ENCODE data around the gene PDGFA. TPM values are rescaled to one million over a fixed set of nuclear protein-coding genes. Genes with fewer than 3 reads are reported as not detected.

The PDGFA gene
- total and polyA plus RNA-seq, 4 donors = 21.8 to 40.6 (median 25.6) TPM

DNA sequence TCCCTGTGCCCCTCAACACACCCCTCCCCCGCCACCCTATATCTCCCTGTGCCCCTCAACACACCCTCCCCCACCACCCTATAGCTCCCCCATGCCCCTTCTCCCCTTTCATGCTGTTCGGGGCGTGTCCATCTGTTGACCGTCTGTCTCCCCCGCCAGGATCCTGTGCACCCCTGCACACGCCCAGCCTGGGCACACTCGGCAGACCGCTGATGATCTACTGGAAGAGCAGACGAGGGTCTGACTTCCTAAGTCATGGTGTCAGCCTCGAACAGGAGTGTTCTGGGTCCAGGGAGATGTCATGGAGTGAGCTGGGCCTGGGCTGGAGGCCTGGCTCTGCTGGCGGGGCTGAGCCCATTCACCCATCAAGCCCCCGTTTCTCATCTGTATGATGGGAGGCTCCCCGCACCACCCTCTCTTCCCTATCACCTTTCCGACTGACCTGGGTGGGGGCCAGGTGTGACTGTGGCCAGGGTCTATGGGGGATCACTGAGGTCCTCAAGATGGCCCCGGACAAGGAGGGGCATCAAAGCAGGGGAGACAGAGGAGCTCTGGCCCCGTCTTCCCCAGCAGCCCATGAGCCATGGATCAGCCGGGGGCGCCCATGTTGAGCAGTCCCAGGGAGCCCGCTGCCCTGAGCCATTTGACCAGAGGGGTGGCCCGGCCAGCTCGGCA is 48.3 kb downstream of the PDGFA start:
- peaks cover 0 to 8% (median 3%) of the 10 kb centered on the region in 4 donors for H3K9me3 ChIP-seq (ENCODE audit: control insufficient read depth in 4 of 4, insufficient read depth in 3 of 4, low read length in 3 of 4)
- H3K4me3 ChIP-seq = no peak overlapping the region
- no peak overlapping the region for H3K9ac ChIP-seq (ENCODE audit: insufficient read depth in 1 of 2, low read length in 2 of 2)
- no peaks in the 10 kb centered on the region for H3K27me3 ChIP-seq (ENCODE audit: control insufficient read depth in 3 of 3, insufficient read depth in 3 of 3, low read length in 2 of 3)
- no peak for ATAC-seq (ENCODE audit: insufficient read depth, low FRiP score)
- H3K4me1 ChIP-seq (ENCODE audit: control insufficient read depth in 5 of 5, insufficient read depth in 5 of 5, low read length in 5 of 5) = peaks cover 0 to 13% (median 11%) of the 10 kb centered on the region in 5 donors
- DNase-seq = no peak
- H3K27ac ChIP-seq (ENCODE audit: low read depth in 1 of 2, low read length in 1 of 2) = peak overlapping the region in 1 of 2 donors; percentile 46
- 82 to 86% methylated on average over 19 to 20 of the region's 21 CpGs for WGBS, 2 donors
- TF ChIP-seq, protein P1, sequence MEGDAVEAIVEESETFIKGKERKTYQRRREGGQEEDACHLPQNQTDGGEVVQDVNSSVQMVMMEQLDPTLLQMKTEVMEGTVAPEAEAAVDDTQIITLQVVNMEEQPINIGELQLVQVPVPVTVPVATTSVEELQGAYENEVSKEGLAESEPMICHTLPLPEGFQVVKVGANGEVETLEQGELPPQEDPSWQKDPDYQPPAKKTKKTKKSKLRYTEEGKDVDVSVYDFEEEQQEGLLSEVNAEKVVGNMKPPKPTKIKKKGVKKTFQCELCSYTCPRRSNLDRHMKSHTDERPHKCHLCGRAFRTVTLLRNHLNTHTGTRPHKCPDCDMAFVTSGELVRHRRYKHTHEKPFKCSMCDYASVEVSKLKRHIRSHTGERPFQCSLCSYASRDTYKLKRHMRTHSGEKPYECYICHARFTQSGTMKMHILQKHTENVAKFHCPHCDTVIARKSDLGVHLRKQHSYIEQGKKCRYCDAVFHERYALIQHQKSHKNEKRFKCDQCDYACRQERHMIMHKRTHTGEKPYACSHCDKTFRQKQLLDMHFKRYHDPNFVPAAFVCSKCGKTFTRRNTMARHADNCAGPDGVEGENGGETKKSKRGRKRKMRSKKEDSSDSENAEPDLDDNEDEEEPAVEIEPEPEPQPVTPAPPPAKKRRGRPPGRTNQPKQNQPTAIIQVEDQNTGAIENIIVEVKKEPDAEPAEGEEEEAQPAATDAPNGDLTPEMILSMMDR (IDR thresholded peaks at IDR 0.05; ENCODE audit: control extremely low read depth, extremely low read depth) = no peak
- H3K36me3 ChIP-seq (ENCODE audit: control insufficient read depth in 4 of 4, insufficient read depth in 4 of 4, low read length in 4 of 4) = no peaks in the 10 kb centered on the region

DNA sequence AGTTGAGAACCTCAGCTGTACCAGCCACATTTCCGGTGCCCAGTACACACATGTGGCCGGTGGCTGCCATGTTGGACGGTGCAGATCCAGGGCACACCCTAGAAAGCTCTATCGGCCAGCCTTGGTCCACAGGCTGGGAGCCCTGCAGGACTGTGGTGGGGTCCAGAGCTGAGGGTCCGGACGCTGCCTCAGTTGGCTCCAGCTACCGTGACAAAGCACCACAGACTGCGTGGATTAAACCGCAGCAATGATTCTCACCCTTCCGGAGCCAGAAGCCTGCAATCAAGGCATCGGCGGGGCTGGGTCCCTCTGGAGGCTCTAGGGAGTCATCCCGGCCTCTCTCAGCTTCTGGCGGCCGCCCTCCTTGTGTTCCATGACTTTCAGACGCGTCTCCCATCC is 50.1 kb downstream of the PDGFA start:
- no peak overlapping the region for H3K27ac ChIP-seq (ENCODE audit: low read depth in 1 of 2, low read length in 1 of 2)

DNA sequence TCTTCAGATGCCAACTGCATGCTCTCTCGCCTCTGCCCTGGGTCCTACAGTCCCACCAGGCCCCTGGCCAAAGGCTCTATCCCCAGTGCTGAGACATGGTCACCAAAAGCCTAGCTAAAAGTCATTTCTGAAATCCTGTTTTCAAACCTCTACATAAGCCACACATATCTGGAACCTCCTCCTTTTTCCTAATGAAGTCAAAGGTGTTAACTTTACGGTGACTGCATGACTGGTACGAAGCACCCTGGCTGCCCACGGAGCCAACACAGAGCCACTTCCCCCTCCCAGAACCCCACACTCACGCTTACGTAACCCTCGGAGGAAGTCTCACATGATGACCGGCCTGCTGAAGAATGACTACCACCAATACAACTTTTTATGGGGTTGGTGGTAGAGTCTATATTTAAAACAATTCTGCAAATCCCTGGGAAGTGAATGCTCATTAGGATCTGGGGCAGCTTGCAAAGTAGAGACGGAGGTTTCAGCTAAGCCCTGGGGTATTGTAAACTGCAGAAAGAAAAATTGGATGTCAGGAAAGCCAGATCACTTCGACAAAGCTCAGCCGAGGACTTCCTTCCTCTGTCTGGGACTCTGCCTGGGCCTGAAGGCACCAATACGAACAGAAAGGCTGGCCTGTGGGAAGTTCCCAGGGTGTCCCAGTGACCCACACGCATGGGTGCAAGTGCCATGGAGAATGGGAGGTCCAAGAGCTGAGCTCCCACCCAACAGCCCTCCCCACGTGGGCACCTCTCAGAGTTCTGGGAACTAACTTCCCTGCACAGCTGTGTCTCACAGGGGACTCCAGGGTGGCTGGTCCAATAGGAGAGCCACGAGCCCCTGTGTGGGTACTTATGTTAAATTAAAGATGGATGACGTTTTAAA is 50.7 kb downstream of the PDGFA start:
- TF ChIP-seq, protein P1 (IDR thresholded peaks at IDR 0.05; ENCODE audit: control extremely low read depth, extremely low read depth) = no peak
- Histone ChIP-seq H3K27ac (ENCODE audit: low read depth in 1 of 2, low read length in 1 of 2) (no peak overlapping the region), H3K4me1 (ENCODE audit: control insufficient read depth in 5 of 5, insufficient read depth in 5 of 5, low read length in 5 of 5) (peaks cover 0 to 29% (median 21%) of the 10 kb centered on the region in 5 donors), H3K36me3 (ENCODE audit: control insufficient read depth in 4 of 4, insufficient read depth in 4 of 4, low read length in 4 of 4) (no peaks in the 10 kb centered on the region), H3K9ac (ENCODE audit: insufficient read depth in 1 of 2, low read length in 2 of 2) (no peak overlapping the region), H3K27me3 (ENCODE audit: control insufficient read depth in 3 of 3, insufficient read depth in 3 of 3, low read length in 2 of 3) (no peaks in the 10 kb centered on the region), H3K9me3 (ENCODE audit: control insufficient read depth in 4 of 4, insufficient read depth in 3 of 4, low read length in 3 of 4) (peaks cover 0 to 2% (median 0%) of the 10 kb centered on the region in 4 donors), H3K4me3 (no peak overlapping the region)
- 31 to 51% methylated on average over 16 of the region's 16 CpGs for WGBS, 2 donors
- DNase-seq (peak in 2 of 3 donors; percentile 10 to 39), ATAC-seq (ENCODE audit: insufficient read depth, low FRiP score) (no peak)

More for the DNA sequence above, 50.1 kb downstream of the PDGFA start:
- TF ChIP-seq, protein P1 (IDR thresholded peaks at IDR 0.05; ENCODE audit: control extremely low read depth, extremely low read depth) = no peak
- Histone ChIP-seq H3K36me3 (ENCODE audit: control insufficient read depth in 4 of 4, insufficient read depth in 4 of 4, low read length in 4 of 4) (no peaks in the 10 kb centered on the region), H3K27me3 (ENCODE audit: control insufficient read depth in 3 of 3, insufficient read depth in 3 of 3, low read length in 2 of 3) (no peaks in the 10 kb centered on the region), H3K4me1 (ENCODE audit: control insufficient read depth in 5 of 5, insufficient read depth in 5 of 5, low read length in 5 of 5) (peaks cover 0 to 23% (median 16%) of the 10 kb centered on the region in 5 donors), H3K9ac (ENCODE audit: insufficient read depth in 1 of 2, low read length in 2 of 2) (no peak overlapping the region), H3K9me3 (ENCODE audit: control insufficient read depth in 4 of 4, insufficient read depth in 3 of 4, low read length in 3 of 4) (peaks cover 0 to 5% (median 2%) of the 10 kb centered on the region in 4 donors), H3K4me3 (no peak overlapping the region)
- ATAC-seq (ENCODE audit: insufficient read depth, low FRiP score) (no peak), DNase-seq (peak in 1 of 3 donors; percentile 9)
- 96 to 97% methylated on average over 17 of the region's 17 CpGs for WGBS, 2 donors
